ENCODE measurements around the gene POLR2C.

The POLR2C gene

DNA sequence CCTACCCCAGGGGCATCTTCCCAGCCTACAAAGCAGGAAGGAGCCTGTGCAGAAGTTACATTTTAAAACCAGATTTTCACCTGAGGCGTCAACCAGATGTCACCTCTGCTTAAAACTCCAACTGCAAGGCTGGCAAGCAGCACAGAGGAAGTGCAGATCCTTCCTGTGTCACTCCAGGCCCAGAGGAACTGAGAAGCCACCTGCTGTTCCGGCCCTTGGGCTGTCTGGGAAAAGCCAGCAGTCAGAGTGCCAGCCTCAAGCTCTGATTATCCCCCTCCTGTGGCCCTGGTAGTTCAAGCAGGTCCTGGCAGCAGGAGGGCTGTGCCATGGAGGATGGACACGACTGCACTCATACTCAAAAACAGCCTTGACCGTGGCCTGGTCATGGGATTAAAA is 10.2 kb downstream of the POLR2C start:
- Histone ChIP-seq H3K9me3 (ENCODE audit: control insufficient read depth, low read length) (no peaks in the 10 kb centered on the region), H3K4me3 (ENCODE audit: insufficient read depth, low read depth, low read length) (no peak overlapping the region), H3K36me3 (ENCODE audit: control insufficient read depth, insufficient read depth, low read length) (peaks cover 19% of the 10 kb centered on the region), H3K27ac (ENCODE audit: insufficient read depth, low read depth, low read length, poor library complexity, severe bottlenecking) (no peak overlapping the region), H3K4me1 (ENCODE audit: control insufficient read depth, insufficient read depth, low read length) (peaks cover 22% of the 10 kb centered on the region), H3K27me3 (ENCODE audit: control insufficient read depth, insufficient read depth, low read length, poor library complexity, severe bottlenecking) (no peaks in the 10 kb centered on the region)
- 61 to 78% methylated on average over 3 to 4 of the region's 4 CpGs for WGBS, 2 experiments

DNA sequence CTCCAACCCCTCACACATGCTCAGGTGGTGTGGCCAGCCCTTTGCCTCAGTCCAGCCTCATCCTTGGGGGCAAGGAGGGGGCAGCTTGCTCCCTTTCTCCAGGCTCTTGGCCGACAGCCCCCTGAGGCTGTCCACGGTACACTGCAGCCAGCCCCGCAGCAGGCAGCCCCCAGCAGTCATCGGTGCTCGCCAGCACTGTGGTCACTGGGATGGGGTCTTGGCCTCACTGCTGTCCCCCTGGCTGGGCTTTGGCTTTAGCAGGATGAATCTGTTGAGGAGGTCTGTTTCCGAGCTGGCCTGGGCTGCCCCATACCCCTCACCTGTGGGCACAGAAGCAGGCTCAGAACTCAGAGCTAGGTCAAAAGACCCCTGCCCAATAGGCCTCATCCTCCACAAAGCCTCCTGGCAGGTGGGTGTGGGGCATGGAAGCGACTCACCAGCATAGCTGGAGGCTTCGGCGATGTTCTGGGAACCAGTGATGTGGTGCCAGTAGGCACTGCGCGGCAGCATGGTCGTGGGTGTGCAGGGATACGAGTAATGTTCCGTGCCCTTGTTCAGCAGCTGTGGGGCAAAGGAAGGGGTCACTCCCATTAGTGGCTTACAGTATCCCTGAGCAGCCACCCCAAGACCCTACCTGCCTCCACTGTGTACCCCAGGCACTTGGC is 10.8 kb downstream of the POLR2C start:
- 92 to 95% methylated on average over 14 of the region's 14 CpGs for WGBS, 2 experiments
- peaks cover 19% of the 10 kb centered on the region for H3K36me3 ChIP-seq (ENCODE audit: control insufficient read depth, insufficient read depth, low read length)
- no peak overlapping the region for H3K4me3 ChIP-seq (ENCODE audit: insufficient read depth, low read depth, low read length)
- peaks cover 26% of the 10 kb centered on the region for H3K4me1 ChIP-seq (ENCODE audit: control insufficient read depth, insufficient read depth, low read length)
- no peak overlapping the region for H3K27ac ChIP-seq (ENCODE audit: insufficient read depth, low read depth, low read length, poor library complexity, severe bottlenecking)
- no peaks in the 10 kb centered on the region for H3K9me3 ChIP-seq (ENCODE audit: control insufficient read depth, low read length)
- H3K27me3 ChIP-seq (ENCODE audit: control insufficient read depth, insufficient read depth, low read length, poor library complexity, severe bottlenecking): no peaks in the 10 kb centered on the region

DNA sequence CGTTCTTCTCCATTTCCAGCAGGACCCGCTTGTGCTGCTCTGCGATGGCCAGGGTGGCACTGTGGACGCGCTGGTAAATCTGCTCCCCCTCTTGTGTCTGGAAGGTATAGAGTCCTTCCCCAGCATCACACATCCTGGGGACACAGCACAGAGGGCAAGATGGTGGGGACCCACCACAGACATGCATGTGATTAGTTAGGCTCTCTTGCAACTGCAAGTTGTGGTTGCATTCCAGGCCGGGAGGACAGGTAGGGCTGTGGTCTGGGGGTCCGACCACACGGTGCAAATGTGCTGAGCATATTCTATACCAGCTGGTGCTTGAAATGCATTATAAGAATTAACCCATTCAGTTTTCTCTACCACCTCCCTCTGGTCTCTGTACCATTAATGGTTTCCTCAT is 11.4 kb downstream of the POLR2C start:
- Histone ChIP-seq H3K27me3 (ENCODE audit: control insufficient read depth, insufficient read depth, low read length, poor library complexity, severe bottlenecking) (no peaks in the 10 kb centered on the region), H3K9me3 (ENCODE audit: control insufficient read depth, low read length) (no peaks in the 10 kb centered on the region), H3K36me3 (ENCODE audit: control insufficient read depth, insufficient read depth, low read length) (peaks cover 19% of the 10 kb centered on the region), H3K27ac (ENCODE audit: insufficient read depth, low read depth, low read length, poor library complexity, severe bottlenecking) (no peak overlapping the region), H3K4me3 (ENCODE audit: insufficient read depth, low read depth, low read length) (no peak overlapping the region), H3K4me1 (ENCODE audit: control insufficient read depth, insufficient read depth, low read length) (peaks cover 26% of the 10 kb centered on the region)
- WGBS, 2 experiments: 92 to 96% methylated on average over 8 of the region's 8 CpGs

DNA sequence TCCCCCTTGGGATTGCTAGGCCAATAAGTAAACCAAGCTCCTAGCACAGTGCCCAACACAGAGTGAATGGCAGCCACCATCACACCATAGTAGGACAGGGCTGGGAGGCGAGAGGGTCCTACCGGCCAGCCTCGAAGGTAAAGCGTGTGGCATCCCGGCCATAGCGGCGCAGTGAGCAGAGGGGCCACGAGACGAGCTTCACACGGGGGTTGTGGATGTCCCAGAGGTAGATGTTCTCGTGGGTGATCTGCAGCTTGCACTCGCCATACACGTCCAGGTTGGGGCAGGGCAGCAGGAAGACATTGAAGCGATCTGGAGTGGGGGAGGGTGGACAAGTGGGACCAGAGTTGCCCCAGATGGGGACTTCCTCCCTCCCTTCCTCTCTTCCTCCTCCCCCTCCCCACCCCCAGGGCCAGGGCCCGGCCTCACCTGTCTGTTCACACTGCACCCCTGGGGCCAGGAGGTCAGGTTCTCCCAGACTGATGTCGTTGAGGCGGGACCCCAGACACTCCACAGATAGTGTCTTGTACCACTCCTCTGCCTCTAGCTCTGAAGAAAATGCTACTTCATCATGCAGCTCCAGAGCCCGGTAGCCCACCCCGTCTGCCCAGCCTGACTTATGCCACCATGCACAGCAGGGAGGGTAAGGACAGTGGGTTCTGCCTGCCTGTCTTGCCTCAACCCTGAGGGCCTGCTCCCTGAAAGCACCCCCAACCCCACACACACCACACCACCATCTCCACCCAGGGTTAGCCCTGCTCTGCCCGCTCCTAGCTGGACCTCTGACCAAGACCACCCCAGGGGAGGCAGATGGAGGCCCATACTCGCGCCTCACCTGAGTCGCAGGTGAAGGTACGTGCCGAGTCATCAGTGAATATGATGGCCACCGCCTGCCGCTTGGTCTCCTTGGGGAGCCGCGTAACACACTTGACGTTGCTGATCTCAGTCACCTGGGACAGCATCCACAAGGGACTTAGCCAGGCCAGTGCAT is 12.5 kb downstream of the POLR2C start:
- H3K27ac ChIP-seq (ENCODE audit: insufficient read depth, low read depth, low read length, poor library complexity, severe bottlenecking): no peak overlapping the region
- H3K4me1 ChIP-seq (ENCODE audit: control insufficient read depth, insufficient read depth, low read length): peaks cover 36% of the 10 kb centered on the region
- 89 to 90% methylated on average over 30 of the region's 30 CpGs for WGBS, 2 experiments

DNA sequence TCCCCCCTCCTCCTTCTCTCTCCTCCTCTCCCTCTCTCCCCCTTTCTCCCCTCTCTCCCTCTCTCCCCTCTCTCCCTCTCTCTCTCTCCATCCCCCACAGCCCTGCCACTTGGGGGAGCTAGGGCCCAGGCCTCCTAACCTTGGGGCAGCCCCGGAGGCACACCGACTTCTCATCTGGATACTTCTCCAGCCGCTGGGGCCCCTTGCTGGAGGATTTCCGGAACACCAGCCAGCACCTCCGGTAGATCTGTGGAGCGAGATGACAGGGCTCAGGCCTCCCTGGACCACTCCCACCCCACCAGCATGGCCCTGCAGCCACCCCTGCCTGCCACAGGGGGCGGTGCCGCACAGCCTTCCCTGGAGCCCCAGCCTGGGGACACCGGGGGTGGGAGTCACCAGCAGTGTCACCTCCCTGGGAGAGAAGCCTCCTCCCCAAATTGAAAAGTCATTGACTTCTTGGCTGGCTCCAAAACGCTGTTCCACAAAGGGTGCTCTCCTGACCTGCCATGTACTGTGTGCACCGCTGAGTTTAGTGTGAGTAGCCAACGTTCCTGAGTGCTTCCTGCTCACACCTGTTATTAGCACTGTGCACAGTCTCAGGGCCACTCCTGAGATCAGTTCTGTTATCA is 13.3 kb downstream of the POLR2C start:
- no peak overlapping the region for H3K27ac ChIP-seq (ENCODE audit: insufficient read depth, low read depth, low read length, poor library complexity, severe bottlenecking)
- H3K27me3 ChIP-seq (ENCODE audit: control insufficient read depth, insufficient read depth, low read length, poor library complexity, severe bottlenecking): no peaks in the 10 kb centered on the region
- no peak overlapping the region for H3K4me3 ChIP-seq (ENCODE audit: insufficient read depth, low read depth, low read length)
- peaks cover 40% of the 10 kb centered on the region for H3K4me1 ChIP-seq (ENCODE audit: control insufficient read depth, insufficient read depth, low read length)
- no peaks in the 10 kb centered on the region for H3K9me3 ChIP-seq (ENCODE audit: control insufficient read depth, low read length)
- H3K36me3 ChIP-seq (ENCODE audit: control insufficient read depth, insufficient read depth, low read length): peaks cover 2% of the 10 kb centered on the region
- 6 to 12% methylated on average over 12 of the region's 12 CpGs for WGBS, 2 experiments

More for the DNA sequence above, 12.5 kb downstream of the POLR2C start:
- H3K27me3 ChIP-seq (ENCODE audit: control insufficient read depth, insufficient read depth, low read length, poor library complexity, severe bottlenecking): no peaks in the 10 kb centered on the region
- peaks cover 11% of the 10 kb centered on the region for H3K36me3 ChIP-seq (ENCODE audit: control insufficient read depth, insufficient read depth, low read length)
- H3K4me3 ChIP-seq (ENCODE audit: insufficient read depth, low read depth, low read length): no peak overlapping the region
- no peaks in the 10 kb centered on the region for H3K9me3 ChIP-seq (ENCODE audit: control insufficient read depth, low read length)

DNA sequence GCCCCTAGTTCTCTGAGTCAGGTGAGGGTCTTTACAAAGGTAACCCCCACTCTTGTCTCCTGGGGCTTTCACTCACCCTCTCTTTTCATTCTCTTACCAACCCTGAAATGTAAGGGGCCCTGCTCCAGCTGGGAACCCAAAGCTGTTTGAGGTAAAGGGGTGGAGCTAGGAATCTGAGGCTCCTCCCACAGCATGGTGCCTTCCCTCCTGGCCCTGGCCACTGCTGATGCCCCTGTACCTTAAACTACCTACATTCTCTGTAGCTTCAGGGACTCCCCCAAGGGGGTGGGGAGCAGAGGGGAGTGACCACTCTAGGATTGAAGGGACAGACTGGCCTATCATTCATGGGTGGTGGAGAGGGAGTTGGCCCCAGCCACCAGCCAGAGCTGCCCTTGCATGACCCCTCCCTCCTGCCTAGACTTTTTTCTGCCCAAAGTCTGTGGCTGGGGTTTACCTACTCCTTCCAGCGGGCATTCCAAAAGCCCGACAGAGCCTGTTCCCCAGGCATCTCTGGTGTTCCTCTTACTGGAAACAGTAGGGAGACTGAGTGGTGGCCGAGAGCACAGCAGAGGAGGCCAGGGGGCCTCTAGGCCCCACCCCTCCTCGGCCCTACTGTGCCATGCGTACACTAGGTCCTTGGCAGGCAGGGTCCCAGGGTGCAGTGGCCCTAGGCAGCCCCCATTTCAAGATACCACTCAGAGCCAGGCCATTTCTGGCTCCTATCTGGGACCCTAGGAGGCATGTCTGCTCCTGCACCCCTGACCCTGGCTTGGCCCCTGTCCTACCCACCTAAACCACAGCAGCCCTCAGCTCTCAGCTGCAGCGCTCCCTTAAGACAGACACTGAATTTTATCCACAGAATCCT is 14.3 kb downstream of the POLR2C start:
- Histone ChIP-seq H3K9me3 (ENCODE audit: control insufficient read depth, low read length) (no peaks in the 10 kb centered on the region), H3K36me3 (ENCODE audit: control insufficient read depth, insufficient read depth, low read length) (no peaks in the 10 kb centered on the region), H3K4me3 (ENCODE audit: insufficient read depth, low read depth, low read length) (no peak overlapping the region), H3K4me1 (ENCODE audit: control insufficient read depth, insufficient read depth, low read length) (peaks cover 36% of the 10 kb centered on the region), H3K27ac (ENCODE audit: insufficient read depth, low read depth, low read length, poor library complexity, severe bottlenecking) (no peak overlapping the region), H3K27me3 (ENCODE audit: control insufficient read depth, insufficient read depth, low read length, poor library complexity, severe bottlenecking) (no peaks in the 10 kb centered on the region)
- 77 to 81% methylated on average over 6 of the region's 6 CpGs for WGBS, 2 experiments

DNA sequence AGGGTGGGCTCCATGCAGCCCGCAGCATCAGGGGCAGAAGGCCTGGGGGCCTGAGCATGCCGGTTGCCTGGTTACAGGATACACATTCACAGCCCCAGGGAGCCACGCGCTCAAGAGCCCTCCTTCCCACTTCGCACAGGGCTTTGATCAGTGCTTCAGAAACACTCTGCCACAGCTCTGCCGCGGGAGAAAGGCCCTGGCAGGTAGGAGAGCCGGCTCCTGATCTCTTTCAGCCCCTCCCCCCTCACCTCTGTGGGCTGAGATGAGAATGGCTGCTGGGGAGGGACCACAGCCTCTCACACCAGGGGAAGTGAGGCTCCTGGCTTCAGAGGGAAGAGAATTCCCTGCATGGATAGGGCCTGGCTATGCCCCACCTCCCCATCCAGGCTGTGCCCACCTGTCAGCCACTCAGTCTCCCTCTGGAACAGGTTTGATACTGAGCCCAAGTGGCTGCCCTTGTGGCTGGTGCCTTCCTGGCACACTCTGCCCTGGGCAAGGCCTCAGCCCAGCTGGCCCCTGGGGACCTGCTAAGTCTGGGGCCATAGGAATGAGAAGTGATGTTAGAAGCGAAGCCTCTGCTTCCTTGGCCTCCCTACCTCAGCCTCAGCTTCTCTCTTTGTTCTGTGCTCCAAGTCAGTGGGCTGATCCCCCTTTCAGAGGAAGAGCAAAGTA is 15.2 kb downstream of the POLR2C start:
- no peak overlapping the region for H3K27ac ChIP-seq (ENCODE audit: insufficient read depth, low read depth, low read length, poor library complexity, severe bottlenecking)
- peaks cover 36% of the 10 kb centered on the region for H3K4me1 ChIP-seq (ENCODE audit: control insufficient read depth, insufficient read depth, low read length)
- no peaks in the 10 kb centered on the region for H3K36me3 ChIP-seq (ENCODE audit: control insufficient read depth, insufficient read depth, low read length)
- H3K4me3 ChIP-seq (ENCODE audit: insufficient read depth, low read depth, low read length): no peak overlapping the region
- 20 to 27% methylated on average over 9 of the region's 9 CpGs for WGBS, 2 experiments
- H3K9me3 ChIP-seq (ENCODE audit: control insufficient read depth, low read length): no peaks in the 10 kb centered on the region
- H3K27me3 ChIP-seq (ENCODE audit: control insufficient read depth, insufficient read depth, low read length, poor library complexity, severe bottlenecking): no peaks in the 10 kb centered on the region

DNA sequence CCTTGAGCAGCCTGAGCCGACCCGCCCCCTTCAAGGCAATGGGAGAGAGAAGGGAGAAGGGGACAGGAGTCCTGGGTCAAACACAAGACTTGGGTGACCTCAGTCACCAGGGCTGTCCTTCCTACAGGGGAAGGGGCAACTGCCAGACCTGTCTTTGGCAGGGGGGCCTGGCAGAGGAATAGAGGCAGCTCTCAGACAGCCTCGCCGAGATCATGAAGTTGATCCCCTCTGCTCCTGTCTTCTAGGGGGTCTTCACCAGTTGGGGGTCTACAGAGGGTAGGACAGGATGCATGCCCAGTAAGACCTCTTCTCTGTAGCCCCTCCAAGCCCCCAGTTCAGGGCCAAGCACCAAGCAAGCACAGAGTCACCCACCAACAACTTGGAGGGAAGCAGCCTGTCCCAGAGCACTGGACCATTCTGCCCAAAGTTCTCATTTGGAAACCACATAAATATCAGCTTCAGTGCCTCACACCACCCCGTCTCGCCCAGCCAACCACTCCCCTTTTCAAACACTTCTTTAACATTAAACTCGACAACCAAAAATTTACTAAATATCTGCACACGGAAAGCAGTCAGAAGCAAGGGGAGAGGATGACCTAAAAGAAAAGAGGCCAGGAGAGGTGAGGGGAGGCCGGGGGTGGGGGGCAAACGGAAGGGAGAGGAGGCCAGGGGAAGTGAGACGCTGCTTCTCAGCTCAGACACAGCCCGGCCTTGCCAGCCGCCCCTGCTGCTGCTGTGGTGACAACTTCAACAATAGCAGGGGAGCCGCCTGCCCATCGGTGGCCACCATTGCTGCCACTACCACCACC is 16.1 kb downstream of the POLR2C start:
- H3K4me1 ChIP-seq (ENCODE audit: control insufficient read depth, insufficient read depth, low read length): peaks cover 36% of the 10 kb centered on the region
- peak overlapping the region; percentile 26 for H3K4me3 ChIP-seq (ENCODE audit: insufficient read depth, low read depth, low read length)

More for the DNA sequence above, 16.1 kb downstream of the POLR2C start:
- H3K36me3 ChIP-seq (ENCODE audit: control insufficient read depth, insufficient read depth, low read length): no peaks in the 10 kb centered on the region
- no peaks in the 10 kb centered on the region for H3K9me3 ChIP-seq (ENCODE audit: control insufficient read depth, low read length)
- no peaks in the 10 kb centered on the region for H3K27me3 ChIP-seq (ENCODE audit: control insufficient read depth, insufficient read depth, low read length, poor library complexity, severe bottlenecking)
- 48 to 51% methylated on average over 14 to 15 of the region's 15 CpGs for WGBS, 2 experiments
- H3K27ac ChIP-seq (ENCODE audit: insufficient read depth, low read depth, low read length, poor library complexity, severe bottlenecking): no peak overlapping the region

Measured in ectodermal cell (in vitro differentiated cells).